GM18858 (cell line): ENCODE results near the gene DAD1.

Source experiments
- ATAC-seq: cut with Tn5 transposase; IDR thresholded peaks from one replicate; pipeline ENCODE4 v1.9.1; 2021; ENCODE audit not compliant: unreplicated experiment

The DAD1 gene

DNA sequence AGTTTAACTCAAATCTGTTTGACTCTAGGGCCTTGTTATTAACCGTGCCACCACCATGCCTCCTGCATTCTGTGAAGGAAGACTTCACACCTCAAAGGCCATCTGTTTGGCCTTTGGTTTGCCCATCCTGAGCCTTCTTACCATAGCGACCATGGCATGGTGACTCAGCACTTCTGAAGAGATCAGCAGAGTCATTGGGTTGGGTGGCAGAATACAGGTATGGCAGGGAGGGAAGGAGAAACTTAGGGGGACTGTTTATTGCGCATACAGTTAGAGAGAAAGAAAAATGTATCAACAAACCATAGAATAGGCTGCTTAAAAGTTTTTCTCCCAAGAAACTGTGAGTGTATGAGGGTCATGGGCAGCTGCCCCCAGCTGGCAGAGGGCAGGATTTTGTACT, 49.2 kb downstream of the DAD1 start:
- ATAC-seq: no peak

DNA sequence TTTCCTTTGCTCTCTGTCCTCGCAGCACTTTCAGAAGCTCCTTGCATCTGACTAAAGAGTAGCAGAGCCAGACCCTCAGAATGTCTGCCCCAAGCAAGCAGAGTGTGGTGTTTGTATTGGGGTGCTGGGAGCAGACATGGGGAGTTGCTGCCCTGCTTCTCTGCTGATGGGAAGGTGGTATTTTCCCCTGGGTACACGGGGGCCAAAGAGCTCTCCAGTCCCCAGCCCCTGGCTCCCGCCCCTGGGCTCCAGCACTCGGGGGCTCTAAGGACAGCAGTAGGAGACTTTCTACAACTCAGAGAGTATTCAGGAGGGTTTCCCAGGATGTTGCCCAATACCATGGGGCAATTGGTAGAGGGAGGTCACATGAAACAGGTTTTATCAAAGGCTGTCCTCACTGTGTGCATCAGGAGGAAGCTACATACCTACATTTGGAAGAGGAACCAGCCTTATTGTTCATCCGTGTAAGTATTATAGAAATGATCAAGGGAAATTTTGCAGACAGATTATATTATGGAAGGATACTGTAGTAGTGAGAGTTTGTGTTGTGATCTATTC, 50.3 kb downstream of the DAD1 start:
- no peak for ATAC-seq

DNA sequence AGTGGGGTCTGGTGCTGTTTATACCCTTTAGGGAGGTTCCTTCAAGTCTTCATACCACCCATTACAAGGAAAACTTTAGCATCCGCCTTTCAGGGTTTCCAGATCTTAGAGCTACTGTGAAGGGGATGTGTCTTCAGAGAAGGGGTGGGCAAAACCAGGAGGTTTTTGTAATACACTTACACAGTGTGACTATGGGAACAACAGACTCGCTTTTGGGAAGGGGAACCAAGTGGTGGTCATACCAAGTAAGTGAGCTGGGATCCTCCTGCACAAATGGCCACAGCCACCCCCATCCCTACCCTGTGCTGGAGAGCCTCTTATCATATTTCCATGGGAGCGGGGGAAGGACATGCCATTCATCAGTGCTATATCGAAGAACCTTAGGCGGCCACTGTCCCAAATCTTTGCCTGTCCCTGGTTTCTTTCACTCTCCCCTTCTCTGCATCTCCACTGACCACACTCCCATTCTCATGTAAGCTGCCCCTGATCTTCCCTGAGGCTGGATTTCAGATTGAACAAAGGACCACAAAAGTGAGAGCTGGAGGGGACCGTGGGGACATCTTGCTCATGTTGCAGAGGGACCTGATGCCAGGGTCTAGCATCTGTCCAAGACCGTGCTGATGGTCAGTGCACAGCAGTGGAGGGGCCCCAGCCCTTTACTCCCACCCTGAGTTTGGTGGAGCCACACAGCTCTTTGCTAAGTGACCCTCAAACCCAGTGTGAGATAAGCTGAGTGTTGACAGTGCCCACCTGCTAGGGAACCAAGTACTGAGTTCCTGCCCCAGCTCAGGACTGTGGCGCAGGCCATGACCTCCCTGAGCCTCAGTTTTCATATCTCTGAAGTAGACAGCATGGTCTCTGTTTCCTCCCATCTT, 51.4 kb downstream of the DAD1 start:
- no peak for ATAC-seq

DNA sequence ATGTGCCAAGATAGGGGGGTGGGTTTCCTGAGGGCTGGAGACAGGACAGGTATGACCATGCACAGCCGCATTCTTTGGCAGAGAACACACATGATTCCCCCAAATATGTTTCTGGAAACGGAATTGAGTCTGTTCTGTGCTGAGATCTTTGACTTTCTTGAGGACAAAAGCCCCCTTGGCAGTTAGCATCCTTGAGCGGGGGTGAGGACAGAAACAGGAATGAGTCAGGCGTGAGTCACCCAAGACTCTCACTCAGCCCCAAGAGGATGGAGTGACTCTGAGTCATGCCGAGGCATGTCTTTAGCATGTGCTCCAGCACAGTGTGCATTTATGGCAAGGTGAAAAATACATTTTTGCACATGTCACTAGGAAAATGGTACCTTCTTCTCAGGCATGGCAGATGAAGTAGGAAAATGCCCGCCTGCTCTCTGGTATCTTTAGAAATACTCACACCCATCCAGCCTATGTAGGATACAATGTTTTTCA, 52.1 kb downstream of the DAD1 start:
- ATAC-seq: peak; percentile 85

DNA sequence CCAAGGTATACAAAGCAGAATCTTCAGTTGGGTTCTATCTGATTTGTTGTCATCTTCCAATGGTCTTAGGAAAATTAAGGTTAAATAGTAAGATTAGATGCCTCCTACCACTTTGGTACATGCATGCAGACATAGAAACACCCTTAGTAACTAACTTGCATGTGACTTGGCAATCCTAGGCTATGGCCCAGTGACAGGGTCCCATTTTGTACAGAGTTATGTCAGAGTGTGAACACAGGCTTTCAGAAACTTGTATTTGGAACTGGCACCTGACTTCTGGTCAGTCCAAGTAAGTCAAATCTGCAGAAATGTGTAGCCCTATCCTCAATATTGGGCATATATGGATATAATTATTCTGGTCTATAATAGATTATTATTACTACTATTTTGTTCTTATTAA, 53.1 kb downstream of the DAD1 start:
- no peak for ATAC-seq

DNA sequence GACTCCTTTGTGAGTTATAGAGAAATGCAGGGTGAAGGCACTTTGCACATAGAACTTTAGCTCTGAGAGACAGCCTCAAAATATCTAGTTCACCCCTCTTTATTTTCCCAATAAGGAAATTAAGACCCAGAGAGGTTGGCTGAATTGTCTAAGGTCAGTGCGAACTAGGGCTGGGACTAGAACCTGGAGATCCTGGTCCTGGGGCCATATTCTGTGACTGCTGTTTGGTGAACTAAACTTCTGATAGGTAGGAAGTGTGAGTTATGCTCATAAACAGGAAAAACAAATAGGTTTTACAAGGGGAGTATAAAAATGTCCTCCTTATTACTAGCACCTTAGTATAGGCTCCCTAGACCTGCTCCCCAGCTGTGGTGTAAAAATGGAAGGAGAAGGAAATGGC, 53.9 kb downstream of the DAD1 start:
- no peak for ATAC-seq

DNA sequence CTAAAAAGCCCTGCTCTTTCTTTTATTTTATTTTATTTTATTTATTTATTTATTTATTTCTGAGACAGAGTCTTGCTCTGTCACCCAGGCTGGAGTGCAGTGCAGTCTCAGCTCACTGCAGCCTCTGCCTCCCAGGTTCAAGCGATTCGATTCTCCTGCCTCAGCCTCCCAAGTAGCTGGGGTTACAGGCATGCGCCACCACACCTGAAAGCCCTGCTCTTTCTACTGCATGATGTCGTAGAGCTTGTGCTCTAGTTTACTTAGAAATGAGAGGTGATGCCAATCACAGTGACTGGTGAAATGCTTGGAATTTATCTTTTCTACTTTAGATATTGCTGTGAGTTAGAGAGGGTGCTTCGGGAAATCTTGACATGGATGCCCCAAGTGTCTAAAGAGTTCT, 54.5 kb downstream of the DAD1 start:
- no peak for ATAC-seq

DNA sequence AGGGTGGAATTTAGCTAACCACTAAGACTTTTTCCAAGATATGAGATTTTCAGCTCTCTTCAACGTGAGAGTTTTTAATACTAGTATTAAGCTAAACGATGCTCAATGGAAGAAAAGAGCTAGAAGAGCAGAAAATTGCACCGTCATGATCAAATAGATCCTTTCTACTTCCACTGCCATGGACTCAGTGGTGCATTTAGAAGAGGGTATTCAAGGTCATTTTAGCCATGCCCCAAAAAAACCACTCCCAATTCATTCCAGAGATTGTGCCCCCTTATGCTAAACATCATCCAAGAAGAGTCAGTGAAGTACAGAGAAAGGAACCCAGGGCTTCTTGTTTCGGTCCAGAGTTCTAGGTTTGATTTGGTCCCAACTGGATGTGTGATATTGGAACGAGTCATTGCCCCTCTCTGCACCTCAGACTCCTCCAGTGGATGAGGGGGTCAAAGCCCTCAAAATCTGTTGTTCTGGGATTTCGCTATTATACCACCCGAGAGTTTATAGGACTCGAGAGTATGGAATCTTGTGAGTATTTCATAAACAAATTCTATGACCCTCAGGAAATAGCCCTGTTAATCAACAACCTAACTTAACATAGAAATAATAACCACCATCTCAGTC, 55.2 kb downstream of the DAD1 start:
- no peak for ATAC-seq

DNA sequence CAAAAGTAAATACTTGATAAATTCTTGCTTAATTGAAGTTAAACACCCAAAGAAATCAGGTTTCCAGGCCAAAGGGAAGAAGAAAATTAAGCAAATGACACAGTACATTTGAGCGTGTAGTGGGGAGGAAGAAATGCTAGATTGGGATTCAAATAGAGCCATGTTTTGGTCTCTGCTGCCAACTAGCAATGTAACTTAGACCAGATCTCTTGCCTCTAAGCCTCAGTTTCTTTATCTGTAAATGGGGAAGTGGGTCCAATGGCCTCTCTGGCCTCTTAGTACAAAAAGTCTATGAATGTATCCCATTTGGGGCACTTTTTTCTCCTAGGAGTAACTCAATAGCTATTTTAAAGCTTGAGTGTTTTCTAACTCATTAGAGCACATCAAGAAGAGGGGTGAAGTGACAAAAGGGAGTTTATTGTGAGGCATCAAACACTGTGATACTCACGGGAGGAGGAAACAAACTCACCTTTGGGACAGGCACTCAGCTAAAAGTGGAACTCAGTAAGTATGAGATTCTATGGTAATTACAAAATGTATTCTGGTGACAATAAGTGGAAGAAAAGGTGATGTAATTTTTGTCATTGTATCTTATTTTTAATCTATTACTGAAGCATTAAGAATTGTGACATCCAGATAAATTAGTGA, 55.8 kb downstream of the DAD1 start:
- no peak for ATAC-seq

DNA sequence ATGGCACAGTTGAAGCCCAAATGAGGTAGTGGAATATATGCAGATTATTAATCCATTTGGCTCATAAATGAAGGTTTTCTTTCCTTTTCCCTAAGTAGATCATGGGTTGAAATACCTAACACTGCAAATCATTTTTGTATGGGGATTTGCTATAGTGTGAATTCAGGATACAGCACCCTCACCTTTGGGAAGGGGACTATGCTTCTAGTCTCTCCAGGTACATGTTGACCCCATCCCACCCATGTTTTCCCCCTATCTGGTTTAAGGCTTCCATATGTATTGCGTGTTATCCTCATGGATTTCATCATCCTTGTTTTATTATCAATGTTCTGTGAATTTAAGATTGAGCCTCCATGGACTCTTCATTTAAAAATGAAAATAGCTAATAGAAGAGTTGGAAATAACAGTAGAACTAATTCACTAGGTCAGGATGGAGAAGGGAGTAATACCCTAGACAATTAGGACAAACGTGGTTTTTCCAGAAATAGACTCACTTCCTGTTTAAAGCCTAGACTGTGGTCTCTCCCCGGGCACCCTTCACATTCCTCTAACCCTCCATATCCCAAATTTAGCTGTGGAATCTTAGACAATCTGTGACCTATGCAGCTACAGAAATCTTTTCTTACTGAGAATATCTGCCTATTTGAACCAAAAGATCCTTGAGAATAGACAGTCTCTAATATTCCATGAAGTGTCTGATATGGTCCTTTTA, 56.5 kb downstream of the DAD1 start:
- ATAC-seq: no peak

DNA sequence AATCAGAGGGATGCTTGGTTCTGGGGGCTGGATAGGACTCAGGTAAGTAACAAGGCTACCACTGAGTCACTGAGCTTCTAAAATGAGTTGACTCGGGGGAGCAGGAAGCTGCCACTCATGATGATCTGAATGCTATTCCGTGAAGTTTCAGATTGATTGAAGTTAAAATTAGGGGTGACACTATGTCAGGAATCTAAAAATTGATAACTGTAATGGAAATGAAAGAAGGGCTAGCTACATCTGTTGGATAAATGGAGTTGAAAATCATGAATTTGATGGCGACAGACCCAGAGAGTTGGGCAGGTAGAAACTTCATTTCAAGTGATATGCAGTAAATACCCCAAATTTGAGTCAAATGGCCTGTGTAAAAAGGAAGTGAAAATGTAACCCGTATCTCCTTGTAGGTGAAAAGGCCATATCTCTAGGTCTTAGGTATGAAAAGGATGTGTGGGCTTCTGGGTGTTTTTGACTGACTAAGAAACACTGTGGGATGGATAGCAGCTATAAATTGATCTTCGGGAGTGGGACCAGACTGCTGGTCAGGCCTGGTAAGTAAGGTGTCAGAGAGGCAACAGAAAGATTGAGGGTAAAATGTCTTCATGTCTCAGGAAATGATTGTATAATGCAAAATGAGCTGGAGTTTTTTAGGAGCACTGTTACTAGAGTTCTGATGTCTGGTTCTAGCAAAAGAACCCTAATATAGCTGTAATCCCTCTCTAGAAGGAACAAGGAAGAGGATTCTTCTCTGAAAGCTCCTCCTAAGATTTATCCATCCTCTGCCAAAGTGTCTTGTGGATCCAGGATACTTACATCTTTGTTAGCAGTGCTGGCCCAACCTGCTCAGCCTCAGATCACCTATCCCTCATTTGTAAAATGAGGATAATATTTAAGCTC, 57.3 kb downstream of the DAD1 start:
- ATAC-seq: peak; percentile 71

DNA sequence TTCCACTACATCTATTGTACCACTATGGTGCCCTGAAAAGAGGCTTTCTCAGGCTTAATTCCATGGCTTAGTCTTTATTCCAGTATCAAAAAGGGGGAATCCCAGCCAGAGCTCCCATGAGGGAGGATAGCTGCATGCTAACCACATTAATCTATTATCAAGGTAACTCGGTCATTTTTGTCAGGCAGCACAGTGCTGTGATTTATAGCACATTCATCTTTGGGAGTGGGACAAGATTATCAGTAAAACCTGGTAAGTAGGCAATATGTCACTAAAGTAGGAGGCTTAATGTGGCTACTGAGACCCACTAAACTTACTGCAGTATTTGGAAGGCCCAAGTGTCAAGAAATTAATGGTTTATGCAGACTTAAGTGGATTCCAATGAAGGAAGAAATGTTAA, 58.9 kb downstream of the DAD1 start:
- no peak for ATAC-seq

DNA sequence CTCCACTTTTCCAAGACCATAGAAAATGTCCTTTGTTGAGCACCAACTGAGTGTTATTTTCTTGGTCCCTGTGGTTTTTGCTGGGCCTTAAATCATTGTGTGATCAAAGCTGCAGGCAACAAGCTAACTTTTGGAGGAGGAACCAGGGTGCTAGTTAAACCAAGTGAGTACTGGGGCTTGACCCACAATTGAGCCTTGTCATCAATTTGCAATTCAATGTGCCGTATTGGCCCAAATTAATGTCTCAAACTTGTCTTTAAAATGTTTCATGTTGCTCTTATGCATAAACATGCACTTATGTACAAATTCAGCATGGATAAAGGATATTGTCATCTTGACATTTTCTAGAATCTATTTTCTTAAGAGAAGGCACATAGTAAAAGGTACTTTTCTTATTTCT, 62.3 kb downstream of the DAD1 start:
- ATAC-seq: no peak

DNA sequence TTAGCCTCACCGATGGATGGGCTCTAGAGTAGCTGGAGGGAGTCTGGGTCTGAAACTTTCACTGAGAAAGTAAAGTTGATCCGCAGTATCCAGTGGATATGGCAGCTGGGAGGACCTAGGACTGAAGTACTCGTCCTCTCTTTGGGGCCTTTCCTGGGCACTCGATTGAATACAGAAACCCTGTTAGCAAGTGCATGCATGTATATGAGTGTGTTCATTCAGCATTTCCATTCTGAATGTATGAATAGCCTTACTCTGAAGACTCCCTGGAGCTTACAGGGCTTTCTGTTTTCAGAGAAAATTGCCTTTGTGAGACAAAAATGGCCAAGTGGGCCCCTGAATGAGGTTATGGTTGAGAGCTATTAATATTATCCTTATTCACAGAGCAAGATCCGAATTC, 62.8 kb downstream of the DAD1 start:
- ATAC-seq: no peak

DNA sequence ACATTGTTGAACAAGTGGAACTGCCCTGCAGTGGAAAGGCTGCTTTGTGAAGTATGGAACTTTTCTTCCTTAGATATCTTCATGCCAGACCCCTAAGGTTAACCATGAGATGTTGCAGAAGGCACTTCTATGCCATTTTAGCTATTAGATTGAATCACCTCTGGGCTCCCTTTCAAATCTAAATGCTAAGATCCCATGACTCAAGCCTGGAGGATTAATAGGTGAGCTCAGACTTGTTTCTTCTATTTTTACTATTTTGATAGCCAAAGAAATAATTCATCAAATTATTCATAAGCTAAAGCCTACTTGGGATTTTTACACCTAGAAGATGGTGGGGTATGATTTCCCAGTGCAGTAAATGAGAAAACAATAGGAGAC, 64.3 kb downstream of the DAD1 start:
- ATAC-seq: no peak

DNA sequence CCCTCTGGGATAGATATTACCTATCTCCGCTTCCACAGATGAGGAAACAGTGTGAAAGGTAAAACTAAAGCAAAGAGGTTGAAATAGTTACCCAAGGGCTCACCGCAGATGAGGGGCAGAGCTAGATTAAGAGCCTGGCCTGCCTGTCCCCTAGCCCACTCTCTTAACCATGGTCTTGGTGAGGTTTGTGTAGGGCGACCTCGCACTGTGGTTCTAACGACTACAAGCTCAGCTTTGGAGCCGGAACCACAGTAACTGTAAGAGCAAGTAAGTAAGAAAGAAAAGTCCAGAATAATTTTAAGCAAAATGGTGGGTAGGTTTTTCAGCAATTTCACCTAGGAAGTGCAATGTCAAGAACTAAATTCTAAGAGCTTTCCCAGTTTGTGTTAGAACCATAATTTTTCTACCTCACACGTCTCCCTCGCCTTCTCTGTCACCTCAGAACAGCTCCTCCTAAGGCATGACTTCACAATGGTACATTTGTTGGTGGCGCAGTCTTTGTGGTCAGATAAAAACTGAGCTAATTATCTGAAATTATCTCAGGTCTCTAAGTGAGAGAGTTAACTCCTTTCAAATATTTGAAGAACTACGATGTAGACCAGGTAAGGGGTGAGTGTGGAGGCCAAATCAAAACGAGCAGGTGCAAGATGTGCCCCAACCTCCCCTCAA, 64.8 kb downstream of the DAD1 start:
- ATAC-seq: no peak

DNA sequence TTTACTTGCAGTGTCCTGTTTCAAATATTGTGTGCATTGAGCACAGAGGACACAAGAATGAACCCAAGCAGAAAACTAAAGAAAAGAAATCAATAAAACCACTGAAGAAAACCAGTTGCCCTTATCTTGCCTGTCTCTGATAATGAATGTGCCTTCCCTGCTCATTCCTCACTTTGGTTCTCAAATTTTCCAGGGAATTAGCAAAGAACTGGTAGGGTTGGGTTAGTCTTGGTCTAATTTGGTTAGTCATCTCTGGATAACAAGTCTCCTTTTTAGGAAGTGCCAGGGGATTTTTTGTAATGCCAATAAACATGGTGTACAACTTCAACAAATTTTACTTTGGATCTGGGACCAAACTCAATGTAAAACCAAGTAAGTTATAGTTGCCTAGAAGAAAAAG, 65.7 kb downstream of the DAD1 start:
- ATAC-seq: no peak

DNA sequence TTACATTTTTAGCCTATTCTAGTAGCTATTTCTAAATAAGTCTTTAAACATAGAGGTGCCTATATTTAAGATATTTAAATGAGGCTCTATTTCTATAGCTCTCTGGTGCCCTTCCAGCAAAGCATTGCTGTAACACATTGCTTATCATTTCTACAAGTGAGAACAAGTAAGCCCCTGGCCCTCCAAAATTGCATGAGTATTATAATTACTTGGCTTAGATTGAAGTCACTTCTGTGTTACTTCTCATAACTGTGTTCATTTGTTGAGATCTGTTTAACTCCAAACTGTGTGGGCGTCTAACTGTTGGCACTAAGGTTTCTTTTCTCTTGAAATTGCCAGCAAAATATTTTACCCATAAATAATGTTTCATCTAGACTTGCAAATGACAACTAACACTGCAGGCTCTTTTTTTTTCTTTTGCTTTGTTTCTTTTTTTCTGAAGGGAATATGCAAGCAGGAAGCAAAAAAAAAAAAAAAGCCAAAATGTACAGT, 66.5 kb downstream of the DAD1 start:
- ATAC-seq: no peak

DNA sequence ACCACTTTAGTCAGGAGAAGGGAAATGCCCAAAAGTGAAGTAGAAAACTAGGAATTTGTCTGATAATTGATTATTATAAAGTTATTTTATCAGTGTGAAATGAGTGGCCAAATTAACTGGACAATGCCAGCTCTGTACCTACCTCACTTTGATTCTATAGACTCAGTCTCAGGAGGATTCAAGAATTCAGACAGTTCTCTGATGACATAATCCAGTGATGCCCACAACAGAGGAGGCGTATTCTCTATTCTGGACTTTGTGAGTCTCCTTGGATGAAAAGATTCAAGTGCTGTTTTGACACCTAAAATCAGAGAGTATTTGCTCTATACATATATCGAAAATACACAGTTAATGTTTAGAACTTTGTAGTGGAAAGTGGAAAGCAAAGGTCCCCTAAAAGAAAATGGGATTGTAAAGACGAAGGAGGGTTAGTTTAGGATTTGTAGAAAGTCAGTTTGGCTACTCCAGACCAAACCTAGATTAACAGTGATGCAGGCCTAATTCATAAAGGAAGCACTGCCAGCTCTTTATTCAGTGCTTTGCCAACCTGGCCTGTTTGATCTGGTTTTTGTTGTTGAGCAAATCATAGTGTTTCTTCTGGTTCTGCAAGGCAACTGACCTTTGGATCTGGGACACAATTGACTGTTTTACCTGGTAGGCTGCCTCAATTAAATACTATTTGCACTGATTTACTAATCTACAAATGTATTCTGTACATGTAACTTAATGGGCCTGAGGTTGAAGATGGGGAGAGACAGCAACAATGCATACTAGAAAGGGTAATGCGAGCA, 67.4 kb downstream of the DAD1 start:
- ATAC-seq: no peak
